NCI-H226 (cell line): ENCODE measurements around the gene ZFP69.

Source experiments
- DNase-seq: peaks from one replicate; pipeline ENCODE4 v3.0.0-alpha.2; 2015

The ZFP69 gene

GRCh38 chr1:40508375-40509341, 31.6 kb downstream of the ZFP69 start, which contains the start of gene EXO5:
Gene EXO5 (plus strand): TSS chr1:40508767. CDS start chr1:40514545, 5,778 bp downstream.
- DNase-seq, result peak; percentile 83

- no peak for DNase-seq
Measured at GRCh38 chr1:40519517-40519916, 42.4 kb downstream of the ZFP69 start.

- no peak for DNase-seq
Measured at GRCh38 chr1:40530735-40531380, 53.8 kb downstream of the ZFP69 start.

- DNase-seq, result peak; percentile 96
Measured at GRCh38 chr1:40531381-40532061, 54.4 kb downstream of the ZFP69 start, which contains the start of gene ZNF684. Gene ZNF684 (plus strand): TSS chr1:40531637. CDS start chr1:40533167, 1,530 bp downstream.

GRCh38 chr1:40532062-40532389, 54.9 kb downstream of the ZFP69 start:
- no peak for DNase-seq

GRCh38 chr1:40532844-40533424, 55.8 kb downstream of the ZFP69 start:
- peak; percentile 2 for DNase-seq

GRCh38 chr1:40534589-40534988, 57.5 kb downstream of the ZFP69 start:
- no peak for DNase-seq

- no peak for DNase-seq
Measured at GRCh38 chr1:40535732-40536131, 58.6 kb downstream of the ZFP69 start.

- DNase-seq, result no peak
Measured at GRCh38 chr1:40539338-40539737, 62.2 kb downstream of the ZFP69 start.
